RKO (cell line): ENCODE results near the gene RPN1.
"Not testable (repeated sequence)": the region's sequence is repeated elsewhere in the genome, so short reads cannot be mapped to it uniquely, and the experiment has no call there.

Experiments
- DNase-seq: peaks from one replicate; pipeline ENCODE4 v3.0.0-alpha.2; 2016; ENCODE audit warnings: low spot score

RPN1 gene

DNA sequence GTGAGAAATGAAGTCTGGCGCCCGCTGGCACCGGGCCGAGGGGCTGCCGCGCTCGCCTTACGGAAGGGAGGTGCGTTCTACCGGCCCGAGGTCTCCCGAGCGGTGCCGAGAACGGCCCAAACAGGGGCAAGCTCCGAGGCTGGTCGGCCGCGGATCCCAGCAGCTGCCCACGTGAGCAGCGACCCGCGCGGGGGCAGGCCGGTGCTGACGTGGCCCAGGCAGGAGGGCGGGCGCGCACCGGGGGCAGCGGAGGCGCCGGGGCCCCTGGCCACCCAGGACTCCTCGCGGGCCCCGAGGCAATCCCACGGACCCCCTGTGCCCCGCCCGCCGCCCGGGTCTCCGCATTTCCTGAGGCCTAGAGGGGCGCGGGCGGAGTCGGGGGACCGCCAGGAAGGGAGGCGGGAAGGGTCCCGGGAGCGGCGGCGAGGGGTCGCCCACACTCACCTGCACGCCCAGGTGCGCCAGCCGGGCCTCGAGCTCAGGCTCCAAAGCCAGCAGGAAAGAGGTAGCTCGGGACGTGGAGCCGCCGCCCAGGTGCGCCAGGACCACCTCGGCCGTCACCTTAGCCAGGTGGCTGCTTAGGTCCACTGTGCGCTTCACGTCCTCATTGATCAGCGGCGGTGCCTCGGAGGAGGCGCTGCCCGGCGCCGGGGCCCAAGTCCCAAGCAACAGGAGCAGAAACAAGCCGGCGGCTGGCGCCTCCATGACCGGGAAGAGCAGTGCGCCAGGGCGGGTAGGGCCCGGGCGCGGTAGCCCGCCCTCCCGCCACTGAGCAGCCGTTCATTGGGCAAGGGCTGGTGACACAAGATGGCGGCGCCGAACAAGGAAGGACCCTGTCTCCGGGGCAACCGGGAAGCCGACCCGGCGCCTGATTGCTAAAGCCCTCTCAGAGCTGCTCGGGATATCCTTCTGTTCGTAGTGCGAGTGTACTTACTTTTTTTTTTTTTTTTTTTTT lies at the start of gene RPN1:
RPN1 (minus strand) TSS at position 723 of the 955 bp plus-strand sequence; CDS start at position 705, 18 bp downstream.
- peak; percentile 97 for DNase-seq

- no peak for DNase-seq
Measured at GRCh38 chr3:128698211-128699047, 47.8 kb upstream of the RPN1 start.

- DNase-seq = no peak
Measured at GRCh38 chr3:128697341-128697740, 46.7 kb upstream of the RPN1 start.

GRCh38 chr3:128693696-128694095 lies 43.1 kb upstream of the RPN1 start:
- DNase-seq = no peak

GRCh38 chr3:128689060-128689459 lies 38.4 kb upstream of the RPN1 start:
- no peak for DNase-seq

DNA sequence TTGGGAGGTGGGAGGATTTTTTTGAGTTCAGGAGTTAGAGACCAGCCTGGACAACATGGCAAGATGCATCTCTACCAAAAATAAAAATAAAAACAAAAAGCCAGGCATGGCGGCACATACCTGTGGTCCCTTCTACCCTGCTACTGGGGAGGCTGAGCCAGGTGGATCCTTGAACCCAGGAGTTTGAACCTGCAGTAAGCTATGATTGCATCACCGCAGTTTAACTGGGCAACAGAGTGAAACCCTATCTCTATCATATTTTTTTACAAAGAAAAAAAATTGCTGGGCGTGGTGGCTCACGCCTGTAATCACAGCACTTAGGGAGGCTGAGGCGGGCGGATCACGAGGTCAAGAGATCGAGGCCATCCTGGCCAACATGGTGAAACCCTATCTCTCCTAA lies 35.8 kb upstream of the RPN1 start:
- DNase-seq = no peak

GRCh38 chr3:128684986-128685726 lies 34.5 kb upstream of the RPN1 start:
- DNase-seq = no peak

DNA sequence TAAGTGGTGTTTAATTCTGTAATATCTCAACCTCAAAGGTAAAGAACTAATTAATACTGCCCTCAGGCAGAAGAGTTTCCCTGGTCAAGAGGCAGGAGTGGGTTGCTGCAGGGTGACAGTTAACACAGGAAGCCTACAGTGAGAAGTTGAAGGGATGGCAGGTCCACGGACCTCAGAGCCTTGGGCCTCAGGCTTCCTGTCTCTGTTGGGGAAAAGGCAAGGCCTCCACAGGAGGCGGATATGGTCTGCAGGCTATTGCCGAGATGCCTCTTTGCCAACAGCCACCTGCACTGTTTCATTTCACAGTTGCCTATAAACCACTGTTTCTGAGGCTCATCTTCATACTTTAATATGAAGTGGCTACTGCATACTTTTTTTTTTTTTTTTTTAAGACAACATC lies 33.3 kb upstream of the RPN1 start:
- no peak for DNase-seq

DNA sequence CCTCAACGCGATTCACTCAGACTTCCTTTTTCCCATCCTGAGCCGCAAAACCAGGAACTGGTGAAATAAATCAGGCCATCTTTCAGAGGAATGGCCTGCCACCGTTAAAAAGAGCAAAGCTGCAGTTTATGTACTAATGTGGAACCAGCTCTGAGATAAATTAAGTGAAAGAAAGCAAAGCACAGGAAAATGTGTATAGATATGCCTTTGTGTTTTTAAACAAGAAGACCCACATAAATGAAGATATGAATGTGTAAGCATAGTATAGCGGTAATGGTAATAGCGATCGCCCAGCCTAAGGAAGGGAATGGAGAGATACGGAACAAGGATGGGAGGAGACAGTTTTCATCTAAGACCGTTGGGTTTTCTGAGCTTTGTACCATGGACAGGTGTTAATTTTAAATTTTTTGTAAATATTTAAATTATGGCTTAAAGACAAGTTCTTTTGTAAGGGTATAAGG lies 30.8 kb upstream of the RPN1 start:
- peak; percentile 29 for DNase-seq

- peak; percentile 97 for DNase-seq
Measured at GRCh38 chr3:128680603-128681368, 30.2 kb upstream of the RPN1 start.

GRCh38 chr3:128679338-128679737 lies 28.7 kb upstream of the RPN1 start:
- no peak for DNase-seq

DNA sequence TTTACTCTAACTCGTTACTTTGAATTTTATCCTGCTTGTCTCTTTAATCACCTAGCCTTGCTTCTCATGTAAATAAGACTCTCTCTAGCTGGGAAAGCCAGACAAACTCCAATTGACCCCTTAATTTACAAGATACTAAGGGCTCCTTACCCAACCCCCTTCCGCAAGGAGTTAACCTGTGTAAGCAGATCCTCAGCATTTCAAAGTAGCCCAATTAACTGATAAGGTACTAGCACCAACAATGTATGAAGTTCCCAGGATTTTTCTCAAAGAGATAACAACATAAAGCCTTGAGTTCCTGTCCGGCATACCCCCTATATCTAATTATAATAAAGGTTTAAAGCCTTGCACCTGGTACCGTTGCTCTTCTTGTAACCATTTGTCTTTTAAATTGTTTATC lies 25.2 kb upstream of the RPN1 start:
- not testable (repeated sequence) for DNase-seq

DNA sequence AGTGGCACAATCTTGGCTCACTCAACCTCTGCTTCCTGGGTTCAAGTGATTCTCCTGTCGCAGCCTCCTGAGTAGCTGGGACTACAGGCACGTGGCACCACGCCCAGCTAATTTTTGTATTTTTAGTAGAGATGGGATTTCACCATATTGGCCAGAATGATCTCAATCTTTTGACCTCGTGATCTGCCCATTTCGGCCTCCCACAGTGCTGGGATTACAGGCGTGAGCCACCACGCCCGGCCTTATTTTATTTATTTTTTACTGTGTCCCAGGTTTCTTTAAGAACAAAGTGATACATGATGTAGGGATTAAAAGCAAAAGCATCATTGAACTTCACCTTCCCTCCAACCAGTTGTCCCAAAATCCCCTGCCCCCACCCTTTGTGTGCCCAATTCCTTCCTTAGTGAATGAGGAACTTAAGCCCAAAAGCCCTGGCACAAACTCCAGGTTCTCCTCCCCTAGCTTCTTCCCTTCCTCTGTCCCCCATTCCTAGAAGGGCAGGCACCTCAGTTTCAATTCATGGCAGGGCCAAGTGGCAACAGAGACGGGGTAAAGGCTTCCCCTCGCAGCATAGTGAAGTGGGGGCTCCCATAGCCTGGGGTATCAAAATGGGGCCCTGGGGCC lies 23.7 kb upstream of the RPN1 start:
- DNase-seq = no peak

DNA sequence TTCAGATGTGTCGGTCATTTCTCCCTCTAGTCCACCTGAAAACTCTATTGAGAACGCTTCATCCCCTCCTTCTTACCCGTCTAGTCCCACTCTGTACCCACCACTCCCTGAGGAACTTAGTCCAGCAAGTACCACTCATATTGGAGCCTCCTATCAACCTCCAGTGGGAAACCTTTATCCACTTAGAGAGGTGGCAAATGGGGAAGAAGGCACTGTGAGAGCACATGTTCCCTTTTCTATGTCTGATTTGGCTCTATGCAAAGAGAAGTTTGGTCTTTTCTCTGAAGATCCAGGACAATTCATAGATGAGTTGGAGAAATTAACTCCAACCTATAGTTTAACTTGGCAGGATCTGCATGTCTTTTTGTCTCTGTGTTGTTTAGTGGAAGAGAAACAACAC lies 17.0 kb upstream of the RPN1 start:
- no peak for DNase-seq

DNA sequence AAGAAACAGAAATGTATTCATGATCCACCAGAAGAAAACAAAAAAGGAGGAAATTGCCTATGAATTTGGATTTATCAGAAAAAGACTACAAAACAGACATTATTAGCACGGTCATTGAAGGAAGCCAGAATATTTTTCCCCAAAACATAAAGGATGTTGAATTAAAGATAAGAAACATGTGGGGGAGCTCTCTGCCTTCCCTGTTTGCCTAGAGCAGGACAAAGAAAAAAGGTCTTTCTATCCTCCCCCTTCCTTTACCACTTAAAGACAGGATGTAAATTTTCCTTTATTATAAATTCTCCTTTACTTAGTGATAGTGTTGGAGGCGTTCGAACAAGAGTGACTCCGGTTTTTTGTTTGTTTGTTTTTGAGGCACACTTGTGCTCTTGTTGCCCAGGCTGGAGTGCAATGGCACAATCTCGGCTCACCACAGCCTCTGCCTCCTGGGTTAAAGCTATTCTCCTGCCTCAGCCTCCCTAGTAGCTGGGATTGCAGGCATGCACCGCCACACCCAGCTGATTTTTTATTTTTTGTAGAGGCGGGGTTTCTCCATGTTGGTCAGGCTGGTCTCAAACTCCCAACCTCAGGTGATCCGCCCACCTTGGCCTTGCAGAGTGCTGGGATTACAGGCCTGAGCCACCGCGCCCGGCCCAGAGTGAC lies 14.9 kb upstream of the RPN1 start:
- DNase-seq = peak; percentile 16

GRCh38 chr3:128663151-128663550 lies 12.5 kb upstream of the RPN1 start:
- DNase-seq = no peak

- DNase-seq = no peak
Measured at GRCh38 chr3:128655531-128655930, 4.9 kb upstream of the RPN1 start.

- not testable (repeated sequence) for DNase-seq
Measured at GRCh38 chr3:128653993-128654805, 3.6 kb upstream of the RPN1 start.

DNA sequence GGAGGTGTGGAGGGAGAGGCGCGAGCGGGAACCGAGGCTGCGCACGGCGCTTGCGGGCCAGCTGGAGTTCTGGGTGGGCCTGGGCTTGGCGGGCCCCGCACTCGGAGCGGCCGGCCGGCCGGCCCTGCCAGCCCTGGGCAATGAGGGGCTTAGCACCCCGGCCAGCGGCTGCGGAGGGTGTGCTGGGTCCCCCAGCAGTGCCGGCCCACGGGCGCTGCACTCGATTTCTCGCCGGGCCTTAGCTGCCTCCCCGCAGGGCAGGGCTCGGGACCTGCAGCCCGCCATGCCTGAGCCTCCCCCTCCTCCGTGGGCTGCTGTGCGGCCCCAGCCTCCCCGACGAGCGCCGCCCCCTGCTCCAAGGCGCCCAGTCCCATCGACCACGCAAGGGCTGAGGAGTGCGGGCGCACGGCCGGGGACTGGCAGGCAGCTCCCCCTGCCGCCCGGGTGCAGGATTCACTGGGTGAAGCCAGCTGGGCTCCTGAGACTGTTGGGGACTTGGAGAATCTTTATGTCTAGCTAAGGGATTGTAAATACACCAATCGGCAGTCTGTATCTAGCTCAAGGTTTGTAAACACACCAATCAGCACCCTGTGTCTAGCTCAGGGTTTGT lies 2.9 kb upstream of the RPN1 start:
- DNase-seq = not testable (repeated sequence)
